Transverse colon (tissue), 4 donors: Measurements from ENCODE around the gene MPP2. TPM values are rescaled to one million over a fixed set of nuclear protein-coding genes. Genes with fewer than 3 reads are reported as not detected.
"Not testable (repeated sequence)": the region's sequence is repeated elsewhere in the genome, so short reads cannot be mapped to it uniquely, and the experiment has no call there.

Experiments
- DNase-seq: peaks from one replicate; pipeline ENCODE4 v3.0.0-alpha.2; 2019
- H3K27ac ChIP-seq, 4 donors: fragments of 200-600 bp; sonication (generic); 2 replicates each; pipeline ENCODE4 v1.5.1; 2016 to 2018; ENCODE audit warnings: inconsistent platforms in 4 of 4
- H3K27me3 ChIP-seq: fragments of 200-600 bp; sonication (generic); 2 replicates; pipeline ENCODE4 v1.5.1; 2017; ENCODE audit warnings: inconsistent platforms
- H3K36me3 ChIP-seq, 4 donors: fragments of 200-600 bp; sonication (generic); 2 replicates each; pipeline ENCODE4 v1.5.1; 2017 to 2019; ENCODE audit warnings: inconsistent platforms in 4 of 4
- H3K4me1 ChIP-seq, 4 donors: fragments of 200-600 bp; sonication (generic); 2 replicates each; pipeline ENCODE4 v1.5.1; 2017 to 2020; ENCODE audit warnings: inconsistent platforms in 4 of 4
- H3K4me3 ChIP-seq, 4 donors: fragments of 200-600 bp; sonication (generic); 1 replicate in 1 of 4; 2 replicates in 3 of 4; pipeline versions ENCODE4 v1.5.1 to v1.6.1; 2017 to 2019; ENCODE audit warnings: inconsistent platforms in 4 of 4
- H3K9me3 ChIP-seq, 2 donors: fragments of 200-600 bp; sonication (generic); 2 replicates each; pipeline ENCODE4 v1.5.1; 2017 to 2019; ENCODE audit warnings: inconsistent platforms in 2 of 2
- CTCF ChIP-seq, 5 experiments: fragments of 200-600 bp in 3 of 5; fragments of 450-650 bp in 2 of 5; sonication (generic) in 3 of 5; IDR thresholded peaks; 1 replicate in 2 of 5; 2 replicates in 3 of 5; pipeline ENCODE4 v1.5.1; 2016 to 2017; ENCODE audit warnings: antibody characterized with exemption in 5 of 5, inconsistent platforms in 3 of 5, mild to moderate bottlenecking in 2 of 5, moderate library complexity in 1 of 5
- EP300 ChIP-seq: sonication (generic); formaldehyde crosslinking; IDR thresholded peaks from one replicate; pipeline ENCODE4 v1.6.1; 2017; ENCODE audit warnings: antibody characterized with exemption, low read depth
- POLR2A ChIP-seq: fragments of 450-650 bp; IDR thresholded peaks from one replicate; pipeline ENCODE4 v1.6.1; 2016; ENCODE audit warnings: antibody characterized with exemption, mild to moderate bottlenecking, moderate library complexity
- POLR2AphosphoS5 ChIP-seq, 3 donors: sonication (generic); formaldehyde crosslinking; IDR thresholded peaks; one replicate each; pipeline ENCODE4 v1.6.1; 2016; ENCODE audit warnings: antibody characterized with exemption in 3 of 3
- WGBS, 2 donors: methylation state at CpG; one replicate each; pipeline ENCODE4 v1.1.5; 2018; ENCODE audit warnings: low coverage in 1 of 2; 5-methylcytosine and 5-hydroxymethylcytosine counted together
- in situ Hi-C, 4 donors: fragments of 200-750 bp; cut with MboI; loops; one replicate each; pipeline versions ENCODE4 v1.15.0 to v1.15.1; 2017; ENCODE audit warnings: low sequenced_read_pairs in 3 of 4, low pct_ligation_motif_present in 1 of 4, low pct_unique_long_range_greater_than_20kb in 1 of 4
- intact Hi-C: fragments of 100-400 bp; cut with DNase I; formaldehyde crosslinking; loops from one replicate; pipeline ENCODE4 v1.15.1; 2023; ENCODE audit warnings: low total_unique reads
- total RNA-seq, 4 donors: library from RNA; depleted of rRNA; stranded (reverse); fragments of >200 nt; gene quantifications; one replicate each; pipeline ENCODE4 v1.1.0, GENCODE V29; 2016

MPP2 gene
- total RNA-seq, 4 donors from 2014 or later = 3.4 to 4.9 (median 4.2) TPM

DNA sequence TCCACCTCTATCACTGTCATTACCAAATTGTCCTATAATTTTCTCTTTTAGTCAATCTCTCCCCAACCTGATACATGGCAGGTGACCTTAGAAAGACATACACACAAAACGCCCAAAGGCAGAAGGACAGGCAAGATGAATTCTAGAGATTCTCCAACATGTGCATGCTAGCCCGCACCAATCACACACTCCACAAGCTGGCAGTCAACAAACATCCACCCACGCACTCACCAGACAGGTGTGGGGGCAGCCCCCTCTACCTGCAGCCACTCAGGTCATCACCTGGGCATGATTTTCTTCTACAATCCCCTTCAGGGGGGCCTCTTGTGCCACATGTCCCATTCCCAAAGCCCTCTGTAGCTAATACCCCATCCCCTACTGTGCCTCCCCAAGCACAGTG is 9.5 kb downstream of the MPP2 start:
- Histone ChIP-seq H3K36me3 (no peaks in the 10 kb centered on the region), H3K27me3 (peaks cover 14% of the 10 kb centered on the region), H3K9me3 (no peaks in the 10 kb centered on the region), H3K4me1 (peaks cover 4 to 14% (median 11%) of the 10 kb centered on the region in 4 donors), H3K4me3 (no peak overlapping the region), H3K27ac (no peak overlapping the region)
- intact Hi-C loops (no loop called here), in situ Hi-C loops (loop anchor here in 1 of 4 donors (25.0 kb wide), 1 partner anchor 89 kb away; no protein-coding TSS in a partner anchor)
- WGBS, 2 donors = 74% methylated on average over 3 of the region's 3 CpGs; no CpG with 5 or more reads in 1 of the 2 donors
- no peak for DNase-seq
- no peak for TF ChIP-seq CTCF (IDR thresholded peaks at IDR 0.05)
- no peak for TF ChIP-seq POLR2A
- TF ChIP-seq EP300 = no peak
- no peak for TF ChIP-seq POLR2AphosphoS5 (IDR thresholded peaks at IDR 0.05)

DNA sequence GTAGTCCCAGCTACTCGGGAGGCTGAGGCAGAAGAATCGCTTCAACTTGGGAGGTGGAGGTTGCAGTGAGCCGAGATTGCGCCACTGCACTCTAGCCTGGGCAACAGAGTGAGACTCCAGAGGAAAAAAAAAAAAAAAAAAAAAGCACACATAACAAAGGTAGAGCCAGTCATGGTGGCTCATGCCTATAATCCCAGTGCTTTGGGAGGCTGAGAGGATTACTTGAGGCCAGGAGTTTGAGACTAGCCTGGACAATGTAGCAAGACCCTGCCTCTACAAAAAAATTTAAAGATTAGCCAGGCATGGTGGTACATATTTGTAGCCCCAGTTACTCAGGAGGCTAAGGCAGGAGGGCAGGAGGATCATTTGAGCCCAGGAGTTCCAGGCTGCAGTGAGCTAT is 12.8 kb downstream of the MPP2 start:
- DNase-seq, H3K4me3 ChIP-seq, H3K4me1 ChIP-seq, H3K27me3 ChIP-seq, intact Hi-C loops, H3K36me3 ChIP-seq, H3K27ac ChIP-seq, H3K9me3 ChIP-seq: not testable (repeated sequence)
- in situ Hi-C loops = loop anchor here in 1 of 4 donors (25.0 kb wide), 1 partner anchor 93 kb away; no protein-coding TSS in a partner anchor
- 77 to 100% methylated on average over 2 to 4 of the region's 4 CpGs for WGBS, 2 donors

GRCh38 chr17:43892647-43892952 is 14.7 kb downstream of the MPP2 start:
- no peaks in the 10 kb centered on the region for H3K4me1 ChIP-seq
- no peaks in the 10 kb centered on the region for H3K9me3 ChIP-seq
- DNase-seq = no peak
- H3K36me3 ChIP-seq = no peaks in the 10 kb centered on the region
- H3K27ac ChIP-seq = no peak overlapping the region
- H3K27me3 ChIP-seq = peaks cover 4% of the 10 kb centered on the region
- intact Hi-C loops (no loop called here), in situ Hi-C loops (loop anchor here in 1 of 4 donors (25.0 kb wide), 1 partner anchor 95 kb away; no protein-coding TSS in a partner anchor)
- H3K4me3 ChIP-seq = no peak overlapping the region
- WGBS, 2 donors = 50 to 65% methylated on average over 2 to 4 of the region's 4 CpGs
- TF ChIP-seq POLR2A (no peak), CTCF (IDR thresholded peaks at IDR 0.05) (no peak), EP300 (no peak)

DNA sequence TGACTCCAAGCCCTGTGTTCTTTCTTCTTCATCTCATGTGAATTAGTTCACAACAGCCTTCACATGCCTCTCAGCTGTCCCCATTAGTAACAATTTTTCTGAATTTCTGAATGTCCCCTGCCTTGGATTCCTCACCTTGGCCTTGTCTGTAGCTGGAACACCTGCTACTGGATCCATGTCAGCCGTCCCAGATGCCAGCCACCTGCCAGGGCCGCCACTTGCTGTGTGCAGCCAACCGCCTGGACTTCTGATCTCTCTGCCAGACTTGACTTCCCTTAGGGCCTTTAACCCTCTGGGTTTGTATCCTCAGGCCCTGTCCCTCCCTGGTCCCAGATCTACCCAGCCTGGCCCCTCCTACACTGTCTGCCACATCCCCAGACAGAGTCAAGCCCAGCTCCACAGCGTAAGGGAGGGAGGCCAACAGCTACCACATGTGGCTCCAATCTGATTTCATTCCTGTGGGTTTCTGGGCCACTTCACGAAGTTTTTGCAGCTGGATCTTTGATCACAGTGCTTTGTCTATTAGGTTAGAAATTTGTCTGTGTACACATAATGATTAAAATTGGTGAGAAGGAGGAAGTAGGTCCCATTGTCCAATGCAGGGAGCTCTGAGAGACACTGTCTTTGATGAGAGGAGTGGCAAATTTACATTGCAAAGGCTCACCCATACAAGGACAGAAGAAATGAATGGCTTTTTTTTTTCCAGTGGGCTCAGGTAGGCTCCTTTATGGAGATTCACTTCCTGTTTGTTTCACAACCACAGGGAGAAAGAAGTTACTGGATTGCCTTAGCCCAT is 15.3 kb downstream of the MPP2 start:
- 76 to 100% methylated on average over 1 to 5 of the region's 5 CpGs for WGBS, 2 donors
- H3K27me3 ChIP-seq = peaks cover 4% of the 10 kb centered on the region
- no peak overlapping the region for H3K4me3 ChIP-seq
- H3K4me1 ChIP-seq = no peaks in the 10 kb centered on the region
- no peak overlapping the region for H3K27ac ChIP-seq
- intact Hi-C loops (no loop called here), in situ Hi-C loops (loop anchor here in 1 of 4 donors (25.0 kb wide), 1 partner anchor 95 kb away; no protein-coding TSS in a partner anchor)
- no peaks in the 10 kb centered on the region for H3K36me3 ChIP-seq
- no peak for TF ChIP-seq POLR2A
- TF ChIP-seq POLR2AphosphoS5 (IDR thresholded peaks at IDR 0.05) = no peak
- TF ChIP-seq EP300 = no peak
- no peak for TF ChIP-seq CTCF (IDR thresholded peaks at IDR 0.05)
- no peaks in the 10 kb centered on the region for H3K9me3 ChIP-seq
- DNase-seq = no peak
